ENCODE measurements around the gene OVCH2.

Gene OVCH2

GRCh38 chr11:7689239-7689638 lies 17.0 kb downstream of the OVCH2 start:
- Histone ChIP-seq H3K36me3 (ENCODE audit: control insufficient read depth in 2 of 2, insufficient read depth in 2 of 2, low read length in 2 of 2) (no peaks in the 10 kb centered on the region), H3K27me3 (ENCODE audit: control insufficient read depth in 2 of 2, insufficient read depth in 2 of 2, low read length in 2 of 2) (peaks cover 0 to 5% of the 10 kb centered on the region in 2 donors), H3K27ac (ENCODE audit: low read depth in 2 of 2, low read length in 2 of 2) (no peak overlapping the region), H3K9me3 (ENCODE audit: control insufficient read depth in 2 of 2, low read length in 2 of 2) (no peaks in the 10 kb centered on the region), H3K9ac (ENCODE audit: low read depth in 1 of 2, low read length in 2 of 2) (no peak overlapping the region), H3K4me1 (ENCODE audit: control insufficient read depth in 2 of 2, insufficient read depth in 2 of 2, low read length in 2 of 2) (no peaks in the 10 kb centered on the region), H3K4me3 (ENCODE audit: low read length in 2 of 2) (no peak overlapping the region)

GRCh38 chr11:7688238-7688826 lies 17.9 kb downstream of the OVCH2 start:
- Histone ChIP-seq H3K4me1 (ENCODE audit: control insufficient read depth in 2 of 2, insufficient read depth in 2 of 2, low read length in 2 of 2) (no peaks in the 10 kb centered on the region), H3K9me3 (ENCODE audit: control insufficient read depth in 2 of 2, low read length in 2 of 2) (no peaks in the 10 kb centered on the region), H3K27ac (ENCODE audit: low read depth in 2 of 2, low read length in 2 of 2) (no peak overlapping the region), H3K4me3 (ENCODE audit: low read length in 2 of 2) (no peak overlapping the region), H3K27me3 (ENCODE audit: control insufficient read depth in 2 of 2, insufficient read depth in 2 of 2, low read length in 2 of 2) (no peaks in the 10 kb centered on the region), H3K9ac (ENCODE audit: low read depth in 1 of 2, low read length in 2 of 2) (no peak overlapping the region), H3K36me3 (ENCODE audit: control insufficient read depth in 2 of 2, insufficient read depth in 2 of 2, low read length in 2 of 2) (no peaks in the 10 kb centered on the region)

- Histone ChIP-seq H3K9me3 (ENCODE audit: control insufficient read depth in 2 of 2, low read length in 2 of 2) (no peaks in the 10 kb centered on the region), H3K27me3 (ENCODE audit: control insufficient read depth in 2 of 2, insufficient read depth in 2 of 2, low read length in 2 of 2) (no peaks in the 10 kb centered on the region), H3K4me1 (ENCODE audit: control insufficient read depth in 2 of 2, insufficient read depth in 2 of 2, low read length in 2 of 2) (no peaks in the 10 kb centered on the region), H3K4me3 (ENCODE audit: low read length in 2 of 2) (no peak overlapping the region), H3K9ac (ENCODE audit: low read depth in 1 of 2, low read length in 2 of 2) (no peak overlapping the region), H3K27ac (ENCODE audit: low read depth in 2 of 2, low read length in 2 of 2) (no peak overlapping the region), H3K36me3 (ENCODE audit: control insufficient read depth in 2 of 2, insufficient read depth in 2 of 2, low read length in 2 of 2) (no peaks in the 10 kb centered on the region)
These were observed 18.9 kb downstream of the OVCH2 start for GRCh38 chr11:7687386-7687785.

- Histone ChIP-seq H3K27ac (ENCODE audit: low read depth in 2 of 2, low read length in 2 of 2) (no peak overlapping the region), H3K27me3 (ENCODE audit: control insufficient read depth in 2 of 2, insufficient read depth in 2 of 2, low read length in 2 of 2) (no peaks in the 10 kb centered on the region)
These were observed 19.5 kb downstream of the OVCH2 start for GRCh38 chr11:7686761-7687160.

GRCh38 chr11:7683571-7683970 lies 22.7 kb downstream of the OVCH2 start:
- Histone ChIP-seq H3K4me1 (ENCODE audit: control insufficient read depth in 2 of 2, insufficient read depth in 2 of 2, low read length in 2 of 2) (no peaks in the 10 kb centered on the region), H3K27me3 (ENCODE audit: control insufficient read depth in 2 of 2, insufficient read depth in 2 of 2, low read length in 2 of 2) (peaks cover 0 to 1% of the 10 kb centered on the region in 2 donors), H3K27ac (ENCODE audit: low read depth in 2 of 2, low read length in 2 of 2) (no peak overlapping the region), H3K4me3 (ENCODE audit: low read length in 2 of 2) (no peak overlapping the region), H3K9ac (ENCODE audit: low read depth in 1 of 2, low read length in 2 of 2) (no peak overlapping the region), H3K9me3 (ENCODE audit: control insufficient read depth in 2 of 2, low read length in 2 of 2) (no peaks in the 10 kb centered on the region), H3K36me3 (ENCODE audit: control insufficient read depth in 2 of 2, insufficient read depth in 2 of 2, low read length in 2 of 2) (no peaks in the 10 kb centered on the region)

More at GRCh38 chr11:7686761-7687160, 19.5 kb downstream of the OVCH2 start:
- Histone ChIP-seq H3K36me3 (ENCODE audit: control insufficient read depth in 2 of 2, insufficient read depth in 2 of 2, low read length in 2 of 2) (no peaks in the 10 kb centered on the region), H3K4me3 (ENCODE audit: low read length in 2 of 2) (no peak overlapping the region), H3K4me1 (ENCODE audit: control insufficient read depth in 2 of 2, insufficient read depth in 2 of 2, low read length in 2 of 2) (no peaks in the 10 kb centered on the region), H3K9me3 (ENCODE audit: control insufficient read depth in 2 of 2, low read length in 2 of 2) (no peaks in the 10 kb centered on the region), H3K9ac (ENCODE audit: low read depth in 1 of 2, low read length in 2 of 2) (no peak overlapping the region)

- Histone ChIP-seq H3K9me3 (ENCODE audit: control insufficient read depth in 2 of 2, low read length in 2 of 2) (no peaks in the 10 kb centered on the region), H3K27ac (ENCODE audit: low read depth in 2 of 2, low read length in 2 of 2) (no peak overlapping the region), H3K9ac (ENCODE audit: low read depth in 1 of 2, low read length in 2 of 2) (no peak overlapping the region), H3K36me3 (ENCODE audit: control insufficient read depth in 2 of 2, insufficient read depth in 2 of 2, low read length in 2 of 2) (no peaks in the 10 kb centered on the region), H3K27me3 (ENCODE audit: control insufficient read depth in 2 of 2, insufficient read depth in 2 of 2, low read length in 2 of 2) (peaks cover 0 to 4% of the 10 kb centered on the region in 2 donors), H3K4me3 (ENCODE audit: low read length in 2 of 2) (no peak overlapping the region), H3K4me1 (ENCODE audit: control insufficient read depth in 2 of 2, insufficient read depth in 2 of 2, low read length in 2 of 2) (peaks cover 11 to 13% of the 10 kb centered on the region in 2 donors)
These were observed 28.5 kb downstream of the OVCH2 start for GRCh38 chr11:7677796-7678201.

GRCh38 chr11:7677071-7677470 lies 29.2 kb downstream of the OVCH2 start:
- Histone ChIP-seq H3K4me3 (ENCODE audit: low read length in 2 of 2) (no peak overlapping the region), H3K27me3 (ENCODE audit: control insufficient read depth in 2 of 2, insufficient read depth in 2 of 2, low read length in 2 of 2) (peaks cover 0 to 4% of the 10 kb centered on the region in 2 donors), H3K4me1 (ENCODE audit: control insufficient read depth in 2 of 2, insufficient read depth in 2 of 2, low read length in 2 of 2) (peaks cover 14 to 15% of the 10 kb centered on the region in 2 donors), H3K27ac (ENCODE audit: low read depth in 2 of 2, low read length in 2 of 2) (no peak overlapping the region), H3K9ac (ENCODE audit: low read depth in 1 of 2, low read length in 2 of 2) (no peak overlapping the region), H3K9me3 (ENCODE audit: control insufficient read depth in 2 of 2, low read length in 2 of 2) (no peaks in the 10 kb centered on the region), H3K36me3 (ENCODE audit: control insufficient read depth in 2 of 2, insufficient read depth in 2 of 2, low read length in 2 of 2) (no peaks in the 10 kb centered on the region)

- H3K9ac ChIP-seq (ENCODE audit: low read depth in 1 of 2, low read length in 2 of 2): no peak overlapping the region
- peaks cover 14 to 15% of the 10 kb centered on the region in 2 donors for H3K4me1 ChIP-seq (ENCODE audit: control insufficient read depth in 2 of 2, insufficient read depth in 2 of 2, low read length in 2 of 2)
- H3K27ac ChIP-seq (ENCODE audit: low read depth in 2 of 2, low read length in 2 of 2): no peak overlapping the region
- no peak overlapping the region for H3K4me3 ChIP-seq (ENCODE audit: low read length in 2 of 2)
- peaks cover 0 to 4% of the 10 kb centered on the region in 2 donors for H3K27me3 ChIP-seq (ENCODE audit: control insufficient read depth in 2 of 2, insufficient read depth in 2 of 2, low read length in 2 of 2)
- no peaks in the 10 kb centered on the region for H3K9me3 ChIP-seq (ENCODE audit: control insufficient read depth in 2 of 2, low read length in 2 of 2)
- no peaks in the 10 kb centered on the region for H3K36me3 ChIP-seq (ENCODE audit: control insufficient read depth in 2 of 2, insufficient read depth in 2 of 2, low read length in 2 of 2)
These were observed 30.6 kb downstream of the OVCH2 start for GRCh38 chr11:7675631-7676030.

- peak overlapping the region in 1 of 2 donors; percentile 72 for H3K9ac ChIP-seq (ENCODE audit: low read depth in 1 of 2, low read length in 2 of 2)
- H3K27ac ChIP-seq (ENCODE audit: low read depth in 2 of 2, low read length in 2 of 2): peak overlapping the region in 1 of 2 donors; percentile 56
- peak overlapping the region; percentile 59 to 65 for H3K4me3 ChIP-seq (ENCODE audit: low read length in 2 of 2)
- H3K4me1 ChIP-seq (ENCODE audit: control insufficient read depth in 2 of 2, insufficient read depth in 2 of 2, low read length in 2 of 2): peaks cover 14 to 15% of the 10 kb centered on the region in 2 donors
- H3K27me3 ChIP-seq (ENCODE audit: control insufficient read depth in 2 of 2, insufficient read depth in 2 of 2, low read length in 2 of 2): peaks cover 0 to 4% of the 10 kb centered on the region in 2 donors
- no peaks in the 10 kb centered on the region for H3K36me3 ChIP-seq (ENCODE audit: control insufficient read depth in 2 of 2, insufficient read depth in 2 of 2, low read length in 2 of 2)
- no peaks in the 10 kb centered on the region for H3K9me3 ChIP-seq (ENCODE audit: control insufficient read depth in 2 of 2, low read length in 2 of 2)
These were observed 32.4 kb downstream of the OVCH2 start for GRCh38 chr11:7673724-7674434.

GRCh38 chr11:7672960-7673723 lies 33.1 kb downstream of the OVCH2 start, which contains the start of gene CYB5R2:
TSS of gene CYB5R2 (minus strand) at chr11:7673500. CDS start at chr11:7672825, 675 bp downstream.
- Histone ChIP-seq H3K27me3 (ENCODE audit: control insufficient read depth in 2 of 2, insufficient read depth in 2 of 2, low read length in 2 of 2) (peaks cover 0 to 3% of the 10 kb centered on the region in 2 donors), H3K27ac (ENCODE audit: low read depth in 2 of 2, low read length in 2 of 2) (peak within 1 kb of the TSS in 1 of 2 donors; percentile 56), H3K9me3 (ENCODE audit: control insufficient read depth in 2 of 2, low read length in 2 of 2) (no peaks in the 10 kb centered on the region), H3K4me3 (ENCODE audit: low read length in 2 of 2) (peak within 1 kb of the TSS; percentile 59 to 68), H3K9ac (ENCODE audit: low read depth in 1 of 2, low read length in 2 of 2) (peak within 1 kb of the TSS; percentile 32 to 72), H3K4me1 (ENCODE audit: control insufficient read depth in 2 of 2, insufficient read depth in 2 of 2, low read length in 2 of 2) (peaks cover 14 to 15% of the 10 kb centered on the region in 2 donors), H3K36me3 (ENCODE audit: control insufficient read depth in 2 of 2, insufficient read depth in 2 of 2, low read length in 2 of 2) (no peaks in the 10 kb centered on the region)

All from mucosa of rectum (tissue), 2 donors.